ENCODE data around the gene GPR107.

- TF ChIP-seq YY1 (IDR thresholded peaks at IDR 0.05; ENCODE audit: low read depth) (no peak), EGR1 (IDR thresholded peaks at IDR 0.05) (no peak), CREB1 (IDR thresholded peaks at IDR 0.05; ENCODE audit: low read depth) (no peak), EP300 (IDR thresholded peaks at IDR 0.05; ENCODE audit: borderline replicate concordance) (no peak), TCF12 (IDR thresholded peaks at IDR 0.05; ENCODE audit: low read depth) (no peak), RAD21 (IDR thresholded peaks at IDR 0.05; ENCODE audit: low read depth) (no peak), NFIC (IDR thresholded peaks at IDR 0.05) (no peak), FOXM1 (IDR thresholded peaks at IDR 0.05; ENCODE audit: borderline replicate concordance, low read depth) (no peak), CEBPB (IDR thresholded peaks at IDR 0.05) (no peak), TAF1 (IDR thresholded peaks at IDR 0.05; ENCODE audit: low read depth) (no peak), TEAD4 (IDR thresholded peaks at IDR 0.05) (no peak)
- TF ChIP-seq, protein P1, sequence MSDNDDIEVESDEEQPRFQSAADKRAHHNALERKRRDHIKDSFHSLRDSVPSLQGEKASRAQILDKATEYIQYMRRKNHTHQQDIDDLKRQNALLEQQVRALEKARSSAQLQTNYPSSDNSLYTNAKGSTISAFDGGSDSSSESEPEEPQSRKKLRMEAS (IDR thresholded peaks at IDR 0.05), result no peak
- TF ChIP-seq, protein P2, sequence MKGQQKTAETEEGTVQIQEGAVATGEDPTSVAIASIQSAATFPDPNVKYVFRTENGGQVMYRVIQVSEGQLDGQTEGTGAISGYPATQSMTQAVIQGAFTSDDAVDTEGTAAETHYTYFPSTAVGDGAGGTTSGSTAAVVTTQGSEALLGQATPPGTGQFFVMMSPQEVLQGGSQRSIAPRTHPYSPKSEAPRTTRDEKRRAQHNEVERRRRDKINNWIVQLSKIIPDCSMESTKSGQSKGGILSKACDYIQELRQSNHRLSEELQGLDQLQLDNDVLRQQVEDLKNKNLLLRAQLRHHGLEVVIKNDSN (IDR thresholded peaks at IDR 0.05), result no peak
- TF ChIP-seq, protein P3, sequence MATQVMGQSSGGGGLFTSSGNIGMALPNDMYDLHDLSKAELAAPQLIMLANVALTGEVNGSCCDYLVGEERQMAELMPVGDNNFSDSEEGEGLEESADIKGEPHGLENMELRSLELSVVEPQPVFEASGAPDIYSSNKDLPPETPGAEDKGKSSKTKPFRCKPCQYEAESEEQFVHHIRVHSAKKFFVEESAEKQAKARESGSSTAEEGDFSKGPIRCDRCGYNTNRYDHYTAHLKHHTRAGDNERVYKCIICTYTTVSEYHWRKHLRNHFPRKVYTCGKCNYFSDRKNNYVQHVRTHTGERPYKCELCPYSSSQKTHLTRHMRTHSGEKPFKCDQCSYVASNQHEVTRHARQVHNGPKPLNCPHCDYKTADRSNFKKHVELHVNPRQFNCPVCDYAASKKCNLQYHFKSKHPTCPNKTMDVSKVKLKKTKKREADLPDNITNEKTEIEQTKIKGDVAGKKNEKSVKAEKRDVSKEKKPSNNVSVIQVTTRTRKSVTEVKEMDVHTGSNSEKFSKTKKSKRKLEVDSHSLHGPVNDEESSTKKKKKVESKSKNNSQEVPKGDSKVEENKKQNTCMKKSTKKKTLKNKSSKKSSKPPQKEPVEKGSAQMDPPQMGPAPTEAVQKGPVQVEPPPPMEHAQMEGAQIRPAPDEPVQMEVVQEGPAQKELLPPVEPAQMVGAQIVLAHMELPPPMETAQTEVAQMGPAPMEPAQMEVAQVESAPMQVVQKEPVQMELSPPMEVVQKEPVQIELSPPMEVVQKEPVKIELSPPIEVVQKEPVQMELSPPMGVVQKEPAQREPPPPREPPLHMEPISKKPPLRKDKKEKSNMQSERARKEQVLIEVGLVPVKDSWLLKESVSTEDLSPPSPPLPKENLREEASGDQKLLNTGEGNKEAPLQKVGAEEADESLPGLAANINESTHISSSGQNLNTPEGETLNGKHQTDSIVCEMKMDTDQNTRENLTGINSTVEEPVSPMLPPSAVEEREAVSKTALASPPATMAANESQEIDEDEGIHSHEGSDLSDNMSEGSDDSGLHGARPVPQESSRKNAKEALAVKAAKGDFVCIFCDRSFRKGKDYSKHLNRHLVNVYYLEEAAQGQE (IDR thresholded peaks at IDR 0.05; ENCODE audit: low read depth), result no peak
Measured at GRCh38 chr9:130138171-130138653, 84.5 kb downstream of the GPR107 start.
